PFSK-1 (cell line): Measurements from ENCODE around the gene TNFRSF19.

ENCODE experiments used
- REST ChIP-seq, 2 experiments: IDR thresholded peaks; 2 replicates each; pipeline versions ENCODE4 v1.6.1 to v1.8.0; 2011 to 2012; ENCODE audit warnings: low read depth in 2 of 2, low read length in 2 of 2, control low read depth in 1 of 2, inconsistent platforms in 1 of 2, mild to moderate bottlenecking in 1 of 2, moderate library complexity in 1 of 2; ENCODE audit not compliant: insufficient read depth in 1 of 2
- SIN3A ChIP-seq: IDR thresholded peaks from 2 replicates; pipeline ENCODE4 v1.6.1; 2012; ENCODE audit warnings: mild to moderate bottlenecking, low read length, moderate library complexity, borderline replicate concordance; ENCODE audit not compliant: insufficient read depth
- TAF1 ChIP-seq: IDR thresholded peaks from 2 replicates; pipeline ENCODE4 v1.6.1; 2012; ENCODE audit warnings: low read length, control low read depth, borderline replicate concordance; ENCODE audit not compliant: insufficient read depth

- TF ChIP-seq REST (IDR thresholded peaks at IDR 0.05; ENCODE audit: insufficient read depth in 1 of 2, low read depth in 2 of 2, low read length in 2 of 2) (no peak), SIN3A (no peak), TAF1 (no peak)
Measured at GRCh38 chr13:23639674-23640073, 69.5 kb downstream of the TNFRSF19 start.
